IMR-90 (cell line): ENCODE results near the gene UBE2B. TPM values are rescaled to one million over a fixed set of nuclear protein-coding genes. Genes with fewer than 3 reads are reported as not detected.

Experiments used
- ATAC-seq: fragments of 200-7000 bp; cut with Tn5 transposase; 2 replicates; pipeline ENCODE4 v1.9.1; 2020; ENCODE audit warnings: low read depth, mild to moderate bottlenecking, moderate library complexity
- BruUV-seq: library from RNA; stranded (reverse); fragments of 400-500 nt; replicated peaks from 2 replicates; lab custom pipeline; 2021; lab: Mats Ljungman, UMichigan
- CTCF ChIA-PET: fragments of 300-600 bp; formaldehyde crosslinking; extraction: SDS; loops from one replicate; lab custom pipeline; 2021; ENCODE audit warnings: antibody characterized with exemption; lab: Yijun Ruan, JAX
- POLR2A ChIA-PET: fragments of 300-600 bp; sonication (Branson Sonifier 250); formaldehyde crosslinking; loops from one replicate; lab custom pipeline; 2022; ENCODE audit warnings: antibody characterized with exemption; ENCODE audit not compliant: unreplicated experiment; lab: Charles Lee
- DNase-seq: peaks from one replicate; pipeline ENCODE4 v3.0.0; 2013
- H2AFZ ChIP-seq: replicated peaks from 2 replicates; pipeline ENCODE3; 2013; ENCODE audit warnings: low read length, mild to moderate bottlenecking; ENCODE audit not compliant: poor library complexity
- H2AK5ac ChIP-seq: 2 replicates; pipeline ENCODE4 v1.6.1; 2013; ENCODE audit warnings: low read depth, low read length, inconsistent platforms
- H2AK9ac ChIP-seq: replicated peaks from 2 replicates; pipeline ENCODE3; 2013; ENCODE audit warnings: mild to moderate bottlenecking, low read depth, low read length, moderate library complexity; ENCODE audit not compliant: poor library complexity
- H2BK120ac ChIP-seq: 2 replicates; pipeline ENCODE4 v1.6.1; 2013; ENCODE audit warnings: low read depth, low read length, inconsistent platforms
- H2BK15ac ChIP-seq: 3 replicates; pipeline ENCODE4 v1.6.1; 2013; ENCODE audit warnings: low read depth, low read length, inconsistent platforms
- H2BK20ac ChIP-seq: 2 replicates; pipeline ENCODE4 v1.6.1; 2013; ENCODE audit warnings: low read depth, mild to moderate bottlenecking, inconsistent platforms, low read length, moderate library complexity
- H2BK5ac ChIP-seq: 2 replicates; pipeline ENCODE4 v1.6.1; 2013; ENCODE audit warnings: mild to moderate bottlenecking, low read depth, low read length, inconsistent platforms; ENCODE audit not compliant: poor library complexity, severe bottlenecking
- H3K14ac ChIP-seq: replicated peaks from 2 replicates; pipeline ENCODE4 v1.6.1; 2013; ENCODE audit warnings: low read depth, low read length, inconsistent platforms
- H3K18ac ChIP-seq: 2 replicates; pipeline ENCODE4 v1.6.1; 2013; ENCODE audit warnings: low read depth, low read length, control low read depth
- H3K23ac ChIP-seq: 2 replicates; pipeline ENCODE4 v1.6.1; 2013; ENCODE audit warnings: low read depth, low read length, inconsistent platforms
- H3K27ac ChIP-seq: 2 replicates; pipeline ENCODE4 v1.5.1; 2013; ENCODE audit warnings: mild to moderate bottlenecking, control low read depth, low read length; ENCODE audit not compliant: insufficient read depth
- H3K27me3 ChIP-seq: 2 replicates; pipeline ENCODE4 v1.6.1; 2013; ENCODE audit warnings: low read length; ENCODE audit not compliant: control insufficient read depth, insufficient read depth
- H3K36me3 ChIP-seq: 2 replicates; pipeline ENCODE4 v1.6.1; 2013; ENCODE audit warnings: low read length, mixed read lengths; ENCODE audit not compliant: control insufficient read depth, insufficient read depth
- H3K4ac ChIP-seq: 2 replicates; pipeline ENCODE4 v1.6.1; 2013; ENCODE audit warnings: low read depth, low read length, inconsistent platforms
- H3K4me1 ChIP-seq: 2 replicates; pipeline ENCODE4 v1.6.1; 2013; ENCODE audit warnings: low read length, mixed read lengths; ENCODE audit not compliant: control insufficient read depth, insufficient read depth
- H3K4me2 ChIP-seq: 2 replicates; pipeline ENCODE4 v1.6.1; 2013; ENCODE audit warnings: low read depth, mild to moderate bottlenecking, control low read depth, low read length, moderate library complexity
- H3K4me3 ChIP-seq: 2 replicates; pipeline ENCODE4 v1.5.1; 2013; ENCODE audit warnings: low read depth, mild to moderate bottlenecking, control low read depth, low read length, moderate library complexity; ENCODE audit not compliant: insufficient read depth
- H3K56ac ChIP-seq: 2 replicates; pipeline ENCODE4 v1.6.1; 2013; ENCODE audit warnings: low read length, inconsistent platforms; ENCODE audit not compliant: insufficient read depth; ENCODE audit errors: extremely low read depth
- H3K79me1 ChIP-seq, 2 experiments: 2 replicates each; pipeline ENCODE4 v1.6.1; 2013; ENCODE audit warnings: low read length in 2 of 2, inconsistent platforms in 1 of 2, low read depth in 1 of 2
- H3K9ac ChIP-seq: 2 replicates; pipeline ENCODE4 v1.6.1; 2013; ENCODE audit warnings: low read depth, low read length, control low read depth
- H3K9me1 ChIP-seq: 2 replicates; pipeline ENCODE4 v1.6.1; 2013; ENCODE audit warnings: low read length, inconsistent platforms; ENCODE audit not compliant: insufficient read depth
- H3K9me3 ChIP-seq: 2 replicates; pipeline ENCODE4 v1.6.1; 2013; ENCODE audit warnings: low read length; ENCODE audit not compliant: control insufficient read depth, insufficient read depth
- H4K20me1 ChIP-seq: 2 replicates; pipeline ENCODE4 v1.6.1; 2013; ENCODE audit warnings: low read length, inconsistent platforms; ENCODE audit not compliant: insufficient read depth
- H4K5ac ChIP-seq: 2 replicates; pipeline ENCODE4 v1.6.1; 2013; ENCODE audit warnings: mild to moderate bottlenecking, low read depth, low read length, control low read depth
- H4K8ac ChIP-seq, 2 experiments: 2 replicates each; pipeline ENCODE4 v1.6.1; 2013; ENCODE audit warnings: low read depth in 2 of 2, low read length in 2 of 2, control low read depth in 1 of 2, inconsistent platforms in 1 of 2
- H4K91ac ChIP-seq: 2 replicates; pipeline ENCODE4 v1.6.1; 2013; ENCODE audit warnings: low read depth, low read length, inconsistent platforms; ENCODE audit not compliant: insufficient read depth
- BHLHE40 ChIP-seq: fragments of 150-350 bp; IDR thresholded peaks from 2 replicates; pipeline ENCODE4 v1.6.1; 2016; ENCODE audit warnings: mild to moderate bottlenecking, low read depth, low read length
- CEBPB ChIP-seq: IDR thresholded peaks from 2 replicates; pipeline ENCODE4 v1.6.1; 2012; ENCODE audit warnings: low read depth, low read length, improper control_type of control experiment
- CHD1 ChIP-seq: IDR thresholded peaks from 2 replicates; pipeline ENCODE4 v1.6.1; 2012; ENCODE audit warnings: low read depth, low read length, improper control_type of control experiment
- CTCF ChIP-seq: conservative IDR thresholded peaks from 2 replicates; pipeline ENCODE4 v1.5.1; 2012; ENCODE audit warnings: mild to moderate bottlenecking, low read depth, low read length, improper control_type of control experiment
- ELK1 ChIP-seq: fragments of 150-350 bp; IDR thresholded peaks from 2 replicates; pipeline ENCODE4 v1.6.1; 2016; ENCODE audit warnings: low read depth, mild to moderate bottlenecking, low read length, moderate library complexity, borderline replicate concordance
- FOS ChIP-seq: fragments of 150-350 bp; IDR thresholded peaks from 2 replicates; pipeline ENCODE4 v1.6.1; 2016; ENCODE audit warnings: low read depth, low read length
- MAFK ChIP-seq: IDR thresholded peaks from 2 replicates; pipeline ENCODE4 v1.6.1; 2012; ENCODE audit warnings: low read depth, low read length, improper control_type of control experiment
- MAZ ChIP-seq: IDR thresholded peaks from 2 replicates; pipeline ENCODE4 v1.6.1; 2012; ENCODE audit warnings: low read depth, mild to moderate bottlenecking, low read length, improper control_type of control experiment, moderate library complexity, borderline replicate concordance
- MXI1 ChIP-seq: IDR thresholded peaks from 2 replicates; pipeline ENCODE4 v1.6.1; 2012; ENCODE audit warnings: low read depth, mild to moderate bottlenecking, low read length, moderate library complexity, borderline replicate concordance
- NFE2L2 ChIP-seq: fragments of 150-350 bp; IDR thresholded peaks from 2 replicates; pipeline ENCODE4 v1.6.1; 2016; ENCODE audit warnings: low read depth, mild to moderate bottlenecking, low read length
- POLR2A ChIP-seq: IDR thresholded peaks from 2 replicates; pipeline ENCODE4 v1.6.1; 2012; ENCODE audit warnings: mild to moderate bottlenecking, low read depth, low read length
- RAD21 ChIP-seq: IDR thresholded peaks from 2 replicates; pipeline ENCODE4 v1.6.1; 2012; ENCODE audit warnings: low read length, improper control_type of control experiment
- RCOR1 ChIP-seq: IDR thresholded peaks from 2 replicates; pipeline ENCODE4 v1.6.1; 2012; ENCODE audit warnings: mild to moderate bottlenecking, low read length, improper control_type of control experiment; ENCODE audit not compliant: insufficient replicate concordance
- RFX5 ChIP-seq: IDR thresholded peaks from 2 replicates; pipeline ENCODE4 v1.8.0; 2012; ENCODE audit warnings: low read depth, mild to moderate bottlenecking, low read length, moderate library complexity
- SMC3 ChIP-seq: fragments of 150-350 bp; IDR thresholded peaks from 2 replicates; pipeline ENCODE4 v1.6.1; 2016; ENCODE audit warnings: low read depth, mild to moderate bottlenecking, antibody characterized with exemption, low read length, moderate library complexity
- USF2 ChIP-seq: fragments of 150-350 bp; IDR thresholded peaks from 2 replicates; pipeline ENCODE4 v1.6.1; 2017; ENCODE audit warnings: mild to moderate bottlenecking, antibody characterized with exemption, low read length, low read depth
- WGBS, 2 experiments: methylation state at CpG; one replicate each; pipeline versions ENCODE4 v1.1.5 to v1.1.7; 2013; ENCODE audit warnings: missing lambda C conversion rate in 2 of 2; ENCODE audit not compliant: insufficient read length in 1 of 2; ENCODE audit errors: extremely low coverage in 2 of 2; 5-methylcytosine and 5-hydroxymethylcytosine counted together
- dilution Hi-C: fragments of 300-500 bp; cut with HindIII; formaldehyde crosslinking; loops from one replicate; pipeline ENCODE4 v1.14.3; 2018; ENCODE audit warnings: low sequenced_read_pairs; ENCODE audit not compliant: unreplicated experiment
- in situ Hi-C: fragments of 300-500 bp; cut with MboI; formaldehyde crosslinking; loops from 3 replicates; pipeline ENCODE4 v1.14.3; 2019; ENCODE audit warnings: low sequenced_read_pairs, inconsistent platforms, mixed read lengths
- intact Hi-C: fragments of 100-400 bp; cut with micrococcal nuclease; formaldehyde crosslinking; loops from 2 replicates; pipeline ENCODE4 v1.10.0; 2022
- polyA plus RNA-seq, 3 experiments: library from polyadenylated mRNA; depleted of rRNA; stranded (reverse); fragments of >200 nt; gene quantifications; 2 replicates each; pipeline ENCODE4 v1.2.3, GENCODE V29; 2012; ENCODE audit warnings: low replicate concordance in 1 of 3
- total RNA-seq: library from RNA; depleted of rRNA; stranded (reverse); fragments of >200 nt; gene quantifications from 2 replicates; pipeline ENCODE4 v1.2.3, GENCODE V29; 2012

Gene UBE2B
- total and polyA plus RNA-seq, 2 of the 4 experiments (the other 2 are of a cell fraction), result 6.3 to 46.0 TPM

- Histone ChIP-seq H3K56ac (no peak overlapping the region), H3K27ac (no peak overlapping the region), H2AK5ac (no peak overlapping the region), H3K14ac (no peak overlapping the region), H3K4me3 (no peak overlapping the region), H3K36me3 (peaks cover 4% of the 10 kb centered on the region; the same call in 1 of the 2 replicates), H3K4me2 (no peak overlapping the region), H3K9me1 (no peaks in the 10 kb centered on the region), H3K9me3 (no peaks in the 10 kb centered on the region), H3K4ac (no peak overlapping the region), H3K9ac (no peak overlapping the region), H3K79me1 (peaks cover 2 to 22% of the 10 kb centered on the region in 2 experiments), H2AK9ac (no peak overlapping the region), H2BK15ac (no peak overlapping the region), H3K4me1 (peaks cover 2% of the 10 kb centered on the region; the same call in 1 of the 2 replicates), H2BK5ac (no peak overlapping the region), H2BK120ac (no peak overlapping the region), H3K18ac (no peak overlapping the region), H2AFZ (no peak overlapping the region), H4K8ac (no peak overlapping the region), H4K5ac (no peak overlapping the region), H3K27me3 (no peaks in the 10 kb centered on the region), H2BK20ac (no peak overlapping the region), H4K91ac (no peak overlapping the region), H3K23ac (no peak overlapping the region), H4K20me1 (no peaks in the 10 kb centered on the region)
- ChIA-PET POLR2A (no interaction called here), CTCF (no interaction called here)
- in situ Hi-C loops (no loop called here), dilution Hi-C loops (no loop called here), intact Hi-C loops (no loop called here)
- TF ChIP-seq RFX5 (no peak), MAZ (no peak), BHLHE40 (no peak), CEBPB (no peak), MAFK (no peak), NFE2L2 (no peak), MXI1 (no peak), RAD21 (no peak), ELK1 (no peak), USF2 (no peak), CTCF (no peak), CHD1 (no peak), RCOR1 (no peak), FOS (no peak), SMC3 (no peak), POLR2A (no peak)
- DNase-seq, result no peak
- no peak for ATAC-seq
- no TSS peak for BruUV-seq
- WGBS, 2 experiments, result 100% methylated on average over 1 of the region's 5 CpGs; no CpG with 5 or more reads in 1 of the 2 experiments
These were observed 32.6 kb downstream of the UBE2B start for GRCh38 chr5:134403951-134404350.
